ELF-1 (cell line): ENCODE measurements around the gene GEMIN4.
"Not testable (repeated sequence)": the region's sequence is repeated elsewhere in the genome, so short reads cannot be mapped to it uniquely, and the experiment has no call there.

Source experiments
- DNase-seq: peaks from one replicate; pipeline ENCODE4 v3.0.0-alpha.2; 2016; ENCODE audit warnings: low read depth, low spot score

Gene GEMIN4

GRCh38 chr17:778096-778495, 26.0 kb upstream of the GEMIN4 start:
- DNase-seq = no peak

DNA sequence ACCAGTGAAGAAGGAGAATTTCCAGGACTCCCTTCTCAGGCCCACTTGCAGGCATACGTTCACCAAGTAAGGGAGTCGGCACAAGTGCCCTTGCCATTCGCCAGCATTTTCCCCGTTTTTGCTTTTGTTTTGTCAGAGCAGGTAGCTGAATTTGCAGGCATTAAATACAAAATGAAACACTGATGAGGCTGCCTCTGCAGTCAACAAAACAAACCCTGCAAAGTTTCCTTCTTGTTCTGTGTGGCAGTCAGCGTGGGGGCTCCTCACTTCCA, 22.2 kb upstream of the GEMIN4 start:
- no peak for DNase-seq

- peak; percentile 51 for DNase-seq
These were observed 21.6 kb upstream of the GEMIN4 start for GRCh38 chr17:773467-774312.

- no peak for DNase-seq
These were observed 21.0 kb upstream of the GEMIN4 start for GRCh38 chr17:773016-773415.

- no peak for DNase-seq
These were observed 15.0 kb upstream of the GEMIN4 start for GRCh38 chr17:767076-767475.

- DNase-seq = no peak
These were observed 8.3 kb upstream of the GEMIN4 start for GRCh38 chr17:760371-760770.

GRCh38 chr17:759964-760363, 7.9 kb upstream of the GEMIN4 start:
- DNase-seq = no peak

- peak; percentile 53 for DNase-seq
These were observed 4.0 kb upstream of the GEMIN4 start for GRCh38 chr17:756010-756567.

DNA sequence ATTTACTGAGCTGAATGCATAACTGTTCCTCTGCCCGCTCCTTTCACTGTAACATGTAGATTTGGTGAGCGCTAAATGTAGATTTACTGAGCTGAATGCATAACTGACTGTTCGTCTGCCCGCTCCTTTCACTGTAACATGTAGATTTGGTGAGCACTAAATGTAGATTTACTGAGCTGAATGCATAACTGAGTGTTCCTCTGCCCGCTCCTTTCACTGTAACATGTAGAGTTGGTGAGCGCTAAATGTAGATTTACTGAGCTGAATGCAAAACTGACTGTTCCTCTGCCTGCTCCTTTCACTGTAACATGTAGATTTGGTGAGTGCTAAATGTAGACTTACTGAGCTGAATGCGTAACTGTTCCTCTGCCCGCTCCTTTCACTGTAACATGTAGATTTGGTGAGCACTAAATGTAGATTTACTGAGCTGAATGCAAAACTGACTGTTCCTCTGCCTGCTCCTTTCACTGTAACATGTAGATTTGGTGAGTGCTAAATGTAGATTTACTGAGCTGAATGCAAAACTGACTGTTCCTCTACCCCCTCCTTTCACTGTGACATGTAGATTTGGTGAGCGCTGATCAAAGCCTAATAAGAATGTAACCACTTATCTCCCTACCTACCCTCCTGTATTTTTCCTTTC, 3.4 kb upstream of the GEMIN4 start:
- not testable (repeated sequence) for DNase-seq

- no peak for DNase-seq
These were observed 1.4 kb upstream of the GEMIN4 start for GRCh38 chr17:753418-753817.

DNA sequence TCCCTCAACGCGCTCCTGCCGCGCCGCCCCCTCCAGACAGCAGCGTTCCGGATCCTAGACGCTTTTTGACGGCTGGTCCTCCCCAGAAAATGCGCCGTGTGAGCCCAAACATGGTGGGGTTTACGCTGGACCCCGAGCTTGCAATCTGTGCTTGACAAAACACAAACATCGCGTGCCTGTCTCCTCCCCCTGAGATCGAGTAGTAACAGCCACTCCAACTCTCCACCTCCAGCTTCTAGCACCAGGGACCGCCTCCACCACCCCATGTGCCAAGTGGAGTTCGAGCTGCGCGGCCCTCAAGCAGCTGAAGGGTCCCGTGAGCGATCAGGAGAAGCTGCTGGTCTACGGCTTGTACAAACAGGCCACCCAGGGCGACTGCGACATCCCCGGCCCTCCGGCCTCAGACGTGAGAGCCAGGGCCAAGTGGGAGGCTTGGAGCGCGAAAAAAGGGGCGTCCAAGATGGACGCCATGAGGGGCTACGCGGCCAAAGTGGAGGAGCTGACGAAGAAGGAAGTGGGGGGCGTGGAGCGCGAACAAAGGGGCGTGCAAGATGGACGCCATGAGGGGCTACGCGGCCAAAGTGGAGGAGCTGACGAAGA, 656 bp upstream of the GEMIN4 start:
- DNase-seq = peak; percentile 68

GRCh38 chr17:751269-752001, 629 bp downstream of the GEMIN4 start:
- DNase-seq = peak; percentile 35

DNA sequence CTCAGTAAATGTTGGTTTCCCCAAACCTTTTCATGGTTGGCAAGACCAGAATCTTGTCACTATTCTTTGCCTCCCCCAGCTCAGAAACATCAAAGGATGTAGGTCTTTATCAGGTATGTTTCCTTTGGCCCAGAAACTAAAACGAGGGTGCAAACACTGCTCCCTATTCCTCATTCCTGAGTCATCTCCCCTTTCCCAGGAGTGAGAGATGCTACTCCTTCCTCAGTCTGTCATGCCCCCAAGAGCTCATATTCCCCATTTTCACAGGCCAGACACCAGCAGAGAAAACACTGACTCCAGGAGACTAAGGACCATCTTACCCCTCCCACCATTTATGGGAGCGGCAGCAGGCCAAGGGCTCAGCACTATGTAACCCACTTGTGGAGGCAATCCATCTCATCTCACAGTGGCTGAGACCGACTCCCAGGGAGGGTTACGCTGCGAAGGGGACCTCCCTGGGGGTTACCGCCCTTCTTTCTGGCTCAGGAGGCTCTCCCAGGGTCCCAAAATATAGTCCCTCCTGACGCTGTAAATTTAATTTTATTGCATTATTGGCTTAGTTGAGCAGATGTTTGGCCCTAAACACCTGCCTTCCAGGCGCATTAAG, 1.5 kb downstream of the GEMIN4 start:
- no peak for DNase-seq

- not testable (repeated sequence) for DNase-seq
These were observed 2.7 kb downstream of the GEMIN4 start for GRCh38 chr17:749359-749758.

DNA sequence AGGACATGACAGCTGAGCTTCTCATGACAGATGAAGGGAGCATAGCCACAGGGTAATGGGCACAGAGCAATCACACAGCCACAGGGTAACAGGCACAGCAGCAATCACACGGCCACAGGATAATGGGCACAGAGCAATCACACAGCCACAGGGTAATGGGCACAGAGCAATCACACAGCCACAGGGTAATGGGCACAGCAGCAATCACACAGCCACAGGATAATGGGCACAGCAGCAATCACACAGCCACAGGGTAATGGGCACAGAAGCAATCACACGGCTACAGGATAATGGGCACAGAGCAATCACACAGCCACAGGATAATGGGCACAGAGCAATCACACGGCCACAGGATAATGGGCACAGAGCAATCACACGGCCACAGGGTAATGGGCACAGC, 3.5 kb downstream of the GEMIN4 start:
- not testable (repeated sequence) for DNase-seq

- no peak for DNase-seq
These were observed 5.1 kb downstream of the GEMIN4 start for GRCh38 chr17:746783-747629.

DNA sequence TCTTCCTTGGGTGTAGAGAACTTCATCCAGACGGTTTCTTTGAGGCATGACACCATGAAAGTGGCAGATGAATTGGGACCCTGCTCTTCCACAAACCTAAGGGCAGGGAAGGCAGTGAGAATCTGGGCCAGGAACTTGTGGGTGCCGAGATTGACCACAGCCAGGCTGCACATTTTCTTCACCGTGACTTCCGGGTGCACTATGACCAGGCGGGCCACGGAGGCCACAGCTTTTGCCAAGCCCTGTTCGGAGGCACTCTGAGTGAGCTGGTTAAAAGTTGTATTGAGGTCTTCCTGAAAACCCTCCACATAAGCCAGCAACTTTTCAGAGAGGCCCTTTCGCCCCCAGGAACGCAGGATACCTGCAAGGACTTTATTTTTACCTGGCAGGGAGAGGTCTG, 5.9 kb downstream of the GEMIN4 start:
- no peak for DNase-seq

DNA sequence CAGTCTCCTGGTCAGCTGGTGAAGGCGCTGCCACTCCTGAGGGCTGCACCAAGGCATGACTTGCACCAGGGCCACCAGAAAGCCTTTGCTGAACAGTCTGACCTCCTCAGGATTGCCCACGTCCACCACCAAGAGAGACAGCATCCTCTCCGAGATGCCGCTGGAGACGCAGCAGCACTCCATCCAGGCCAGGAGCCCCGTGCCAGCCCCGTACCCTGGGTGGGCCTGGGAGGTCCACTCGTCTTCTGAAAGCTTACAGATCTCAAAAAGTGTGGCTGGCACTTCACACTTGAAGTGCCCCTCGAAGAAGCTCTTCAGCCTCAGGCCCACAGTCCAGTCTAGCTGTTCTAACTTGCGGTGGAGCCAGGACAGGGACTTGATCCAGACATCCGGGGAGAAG, 6.7 kb downstream of the GEMIN4 start:
- DNase-seq = no peak

GRCh38 chr17:744937-745336, 7.1 kb downstream of the GEMIN4 start:
- no peak for DNase-seq

- DNase-seq = no peak
These were observed 8.9 kb downstream of the GEMIN4 start for GRCh38 chr17:743139-743538.
